ENCODE measurements around the gene NHEJ1.

The NHEJ1 gene

GRCh38 chr2:219149667-219150066 is 10.9 kb downstream of the NHEJ1 start:
- no peak overlapping the region for H3K4me3 ChIP-seq (ENCODE audit: control insufficient read depth, low read depth, low read length)
- no peak for TF ChIP-seq CTCF (conservative IDR thresholded peaks at IDR 0.05; ENCODE audit: control insufficient read depth, insufficient read depth, low read depth, low read length)
- DNase-seq (ENCODE audit: low read depth), result no peak

- DNase-seq (ENCODE audit: low read depth), result peak; percentile 90
- no peak overlapping the region for H3K4me3 ChIP-seq (ENCODE audit: control insufficient read depth, low read depth, low read length)
- peak; percentile 53 for TF ChIP-seq CTCF (conservative IDR thresholded peaks at IDR 0.05; ENCODE audit: control insufficient read depth, insufficient read depth, low read depth, low read length)
These were observed 18.3 kb downstream of the NHEJ1 start for GRCh38 chr2:219142329-219142728.

GRCh38 chr2:219140722-219141121 is 19.9 kb downstream of the NHEJ1 start:
- H3K4me3 ChIP-seq (ENCODE audit: control insufficient read depth, low read depth, low read length), result no peak overlapping the region
- no peak for TF ChIP-seq CTCF (conservative IDR thresholded peaks at IDR 0.05; ENCODE audit: control insufficient read depth, insufficient read depth, low read depth, low read length)
- DNase-seq (ENCODE audit: low read depth), result no peak

GRCh38 chr2:219133976-219134375 is 26.6 kb downstream of the NHEJ1 start:
- no peak for TF ChIP-seq CTCF (conservative IDR thresholded peaks at IDR 0.05; ENCODE audit: control insufficient read depth, insufficient read depth, low read depth, low read length)
- H3K4me3 ChIP-seq (ENCODE audit: control insufficient read depth, low read depth, low read length), result no peak overlapping the region
- DNase-seq (ENCODE audit: low read depth), result no peak

- no peak overlapping the region for H3K4me3 ChIP-seq (ENCODE audit: control insufficient read depth, low read depth, low read length)
- TF ChIP-seq CTCF (conservative IDR thresholded peaks at IDR 0.05; ENCODE audit: control insufficient read depth, insufficient read depth, low read depth, low read length), result no peak
- DNase-seq (ENCODE audit: low read depth), result no peak
These were observed 28.9 kb downstream of the NHEJ1 start for GRCh38 chr2:219131744-219132143.

GRCh38 chr2:219131327-219131726 is 29.3 kb downstream of the NHEJ1 start:
- TF ChIP-seq CTCF (conservative IDR thresholded peaks at IDR 0.05; ENCODE audit: control insufficient read depth, insufficient read depth, low read depth, low read length), result no peak
- no peak for DNase-seq (ENCODE audit: low read depth)
- no peak overlapping the region for H3K4me3 ChIP-seq (ENCODE audit: control insufficient read depth, low read depth, low read length)

- no peak overlapping the region for H3K4me3 ChIP-seq (ENCODE audit: control insufficient read depth, low read depth, low read length)
- TF ChIP-seq CTCF (conservative IDR thresholded peaks at IDR 0.05; ENCODE audit: control insufficient read depth, insufficient read depth, low read depth, low read length), result no peak
- DNase-seq (ENCODE audit: low read depth), result no peak
These were observed 31.0 kb downstream of the NHEJ1 start for GRCh38 chr2:219129589-219129988.

All from fibroblast of mammary gland (primary cell).